ENCODE data around the gene C1QTNF8. TPM values are rescaled to one million over a fixed set of nuclear protein-coding genes. Genes with fewer than 3 reads are reported as not detected.

C1QTNF8 gene
- total RNA-seq, 1 experiment from 2014 or later: not detected

DNA sequence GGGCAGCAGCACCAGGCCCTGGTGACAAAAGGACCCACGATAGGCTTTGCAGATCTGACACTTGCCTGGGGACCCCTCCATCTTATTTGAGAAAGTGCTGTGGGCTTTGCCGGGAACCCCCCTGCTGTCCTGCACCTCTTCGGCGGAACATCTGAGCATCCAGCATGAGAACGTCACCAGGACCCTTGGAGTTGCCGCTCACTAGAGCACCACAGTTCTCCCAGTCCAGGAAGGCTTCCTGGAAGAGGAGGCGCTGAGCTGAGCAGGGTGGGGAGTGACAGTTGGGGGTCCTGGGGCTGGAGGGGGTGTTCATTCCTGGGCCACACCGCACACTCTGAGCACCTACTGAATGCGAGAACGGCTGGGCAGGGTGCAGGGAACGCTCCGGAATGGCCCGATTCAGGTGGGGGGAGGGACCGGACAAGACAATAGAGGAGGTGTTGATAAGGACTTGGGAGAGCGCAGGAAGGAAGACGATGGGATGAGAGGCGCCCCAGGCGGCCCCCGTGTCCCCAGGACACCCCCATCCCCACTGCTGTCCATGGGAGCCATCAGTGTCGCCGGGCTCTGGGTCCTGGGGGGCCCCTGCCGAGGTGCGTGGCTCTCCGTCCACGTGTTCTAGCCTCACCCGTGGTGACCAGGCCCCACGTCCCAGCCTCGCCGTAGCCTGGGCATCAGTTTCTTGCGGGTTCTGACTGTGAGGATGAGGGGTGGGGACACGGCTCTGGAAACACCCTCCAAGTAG is 32.1 kb upstream of the C1QTNF8 start:
- DNase-seq (ENCODE audit: low read depth): no peak

DNA sequence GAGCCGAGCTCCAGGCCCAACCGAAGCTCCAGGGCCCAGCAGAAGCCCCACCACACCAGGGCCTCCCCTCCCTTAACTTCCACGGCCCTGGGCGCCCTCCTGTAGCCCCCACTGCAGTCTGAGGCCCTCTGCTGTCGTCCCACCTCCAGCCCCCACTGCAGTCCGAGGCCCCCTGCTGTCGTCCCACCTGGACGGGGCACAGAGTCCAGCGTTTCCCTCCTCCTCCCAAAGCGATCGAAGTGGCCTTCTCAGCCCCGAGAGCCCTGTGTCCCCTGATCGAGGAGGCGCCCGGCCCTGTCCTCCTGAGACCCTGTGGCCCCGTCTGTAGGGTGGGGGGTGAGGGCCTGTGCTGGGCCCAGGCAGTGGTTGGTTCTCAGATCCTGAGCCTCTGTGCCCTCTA is 31.1 kb upstream of the C1QTNF8 start:
- DNase-seq (ENCODE audit: low read depth): no peak

GRCh38 chr16:1126586-1126985 is 30.5 kb upstream of the C1QTNF8 start:
- DNase-seq (ENCODE audit: low read depth): no peak

GRCh38 chr16:1126044-1126443 is 30.0 kb upstream of the C1QTNF8 start:
- no peak for DNase-seq (ENCODE audit: low read depth)

DNA sequence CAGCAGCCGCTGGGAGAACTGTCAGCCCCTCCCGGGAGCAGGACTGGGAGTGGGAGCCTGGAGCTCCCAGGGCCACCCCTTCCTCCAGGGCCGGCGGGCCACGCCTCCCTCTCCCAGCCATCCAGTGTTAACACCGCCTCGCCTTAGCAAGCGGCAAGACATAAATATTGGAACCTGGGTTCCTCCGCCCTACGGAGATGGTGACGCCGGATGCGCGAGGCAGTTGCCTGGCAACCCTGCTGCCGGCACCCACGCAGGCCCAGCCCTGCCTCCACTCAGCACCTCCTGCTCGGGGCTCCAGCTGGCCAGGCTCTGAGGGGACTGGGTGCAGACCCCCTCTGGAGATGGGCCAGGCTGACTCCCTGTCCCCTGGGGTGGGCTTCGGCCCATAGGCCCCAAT is 29.4 kb upstream of the C1QTNF8 start:
- DNase-seq (ENCODE audit: low read depth): no peak

DNA sequence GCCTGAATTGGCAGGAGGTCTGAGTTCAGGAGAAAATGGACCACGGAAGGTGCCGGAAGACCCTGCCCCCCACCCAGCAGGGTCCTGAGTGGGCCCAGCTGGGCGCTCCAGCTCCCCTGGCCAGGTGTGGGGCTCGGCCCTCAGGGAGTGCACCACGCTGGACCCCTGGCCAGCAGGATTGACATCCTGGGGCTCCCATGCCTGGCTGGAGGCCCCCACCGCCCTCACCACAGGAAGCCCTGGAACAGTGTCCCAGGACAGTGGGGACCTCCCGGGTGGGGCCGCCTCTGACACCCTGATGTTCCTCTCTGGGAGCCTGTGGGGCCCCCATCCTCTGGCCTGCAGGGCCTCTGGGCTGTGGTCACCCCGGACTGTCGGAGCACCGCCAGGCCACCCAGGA is 28.8 kb upstream of the C1QTNF8 start:
- no peak for DNase-seq (ENCODE audit: low read depth)

GRCh38 chr16:1124291-1124690 is 28.2 kb upstream of the C1QTNF8 start:
- DNase-seq (ENCODE audit: low read depth): no peak

DNA sequence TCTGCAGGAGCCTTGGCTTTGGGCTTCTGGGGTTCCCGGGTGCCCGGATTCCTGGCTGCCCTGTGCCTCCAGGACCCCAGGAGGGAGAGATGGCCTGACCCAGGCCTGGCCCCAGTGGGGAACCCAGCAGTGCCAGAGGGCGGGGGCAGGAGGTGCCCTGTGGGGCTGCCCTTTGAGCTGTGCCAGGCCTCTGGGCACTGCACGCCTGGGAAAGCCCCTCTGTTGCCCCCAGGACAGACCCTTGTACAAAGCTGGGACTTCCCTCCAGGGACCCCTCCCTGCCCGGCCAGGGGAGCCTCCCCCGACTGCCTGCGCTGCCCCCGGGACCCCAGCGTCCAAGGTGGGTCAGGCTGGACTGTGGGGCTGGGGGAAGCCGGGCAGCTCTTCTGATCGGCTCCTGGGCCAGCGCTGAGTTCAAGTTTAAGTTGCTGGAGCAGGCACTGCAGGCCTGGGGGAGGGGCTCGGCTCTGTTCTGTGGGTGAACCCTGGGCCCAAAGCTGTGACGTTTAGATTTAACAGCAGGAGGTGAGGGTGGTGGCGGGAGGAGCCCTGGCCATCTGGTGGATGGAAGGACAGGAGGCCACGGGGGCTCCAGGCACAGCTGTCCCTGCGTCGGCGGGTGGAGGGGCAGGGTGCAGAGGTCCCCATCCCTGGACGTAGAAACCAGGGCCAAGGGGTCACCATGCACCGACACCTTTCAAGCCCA is 27.6 kb upstream of the C1QTNF8 start:
- DNase-seq (ENCODE audit: low read depth): no peak

DNA sequence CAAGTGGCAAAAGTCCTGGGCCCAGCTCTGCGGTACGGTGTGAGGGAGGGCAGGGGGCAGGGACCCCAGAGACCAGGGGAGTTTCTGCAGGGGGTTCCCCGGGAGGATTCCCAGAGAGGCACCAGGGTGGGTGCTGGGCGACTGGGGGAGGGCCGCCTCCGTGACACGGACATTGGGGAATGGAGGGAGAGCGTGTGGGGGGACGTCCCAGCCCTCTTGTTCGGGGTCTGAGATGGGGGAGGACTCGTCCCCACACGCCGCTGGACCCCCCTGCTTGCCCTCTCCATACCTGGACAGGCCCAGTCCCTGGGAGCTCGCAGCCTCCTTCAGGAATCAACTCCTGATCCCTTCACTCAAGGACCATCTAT is 26.3 kb upstream of the C1QTNF8 start:
- DNase-seq (ENCODE audit: low read depth): no peak

DNA sequence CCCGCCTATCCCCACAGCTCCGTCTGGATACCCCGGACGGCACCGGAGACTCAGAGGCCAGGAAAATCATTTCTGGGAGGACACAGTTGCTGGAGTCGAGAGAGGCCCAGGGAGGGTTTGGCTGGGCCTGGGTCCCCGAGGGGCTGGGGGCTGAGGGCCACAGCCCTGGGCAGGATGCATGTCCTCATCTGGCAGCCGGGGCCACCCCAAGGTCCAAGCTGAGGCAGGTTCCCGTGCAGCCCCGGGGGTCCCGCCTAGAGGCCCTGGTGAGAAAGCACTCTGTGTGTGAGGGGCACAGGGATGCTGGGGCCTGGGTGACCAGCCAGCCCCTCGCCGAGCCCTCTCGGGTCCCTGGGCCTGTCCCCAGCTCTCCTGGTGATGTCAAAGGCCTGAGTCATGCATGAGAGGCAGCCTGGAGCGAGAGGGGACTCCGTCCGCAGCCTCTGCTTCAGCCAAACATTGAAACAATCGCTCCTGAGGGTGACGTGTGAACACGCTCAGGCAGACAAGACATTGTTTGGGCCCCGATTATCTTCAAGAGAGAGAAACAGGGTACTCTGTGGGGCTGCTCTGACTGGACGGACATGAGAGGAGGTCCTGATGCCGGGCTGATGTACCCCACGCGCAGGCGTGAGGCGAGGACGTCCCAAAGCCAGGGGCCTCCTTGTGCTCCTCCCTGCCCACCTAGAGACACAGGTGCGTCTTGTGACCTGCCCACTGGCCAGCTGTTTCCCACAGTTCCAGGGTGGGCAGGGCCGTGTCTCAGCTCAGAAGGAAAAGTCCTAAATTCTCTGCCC is 25.8 kb upstream of the C1QTNF8 start:
- no peak for DNase-seq (ENCODE audit: low read depth)

- DNase-seq (ENCODE audit: low read depth): no peak
Observed at GRCh38 chr16:1121009-1121408, 25.0 kb upstream of the C1QTNF8 start.

DNA sequence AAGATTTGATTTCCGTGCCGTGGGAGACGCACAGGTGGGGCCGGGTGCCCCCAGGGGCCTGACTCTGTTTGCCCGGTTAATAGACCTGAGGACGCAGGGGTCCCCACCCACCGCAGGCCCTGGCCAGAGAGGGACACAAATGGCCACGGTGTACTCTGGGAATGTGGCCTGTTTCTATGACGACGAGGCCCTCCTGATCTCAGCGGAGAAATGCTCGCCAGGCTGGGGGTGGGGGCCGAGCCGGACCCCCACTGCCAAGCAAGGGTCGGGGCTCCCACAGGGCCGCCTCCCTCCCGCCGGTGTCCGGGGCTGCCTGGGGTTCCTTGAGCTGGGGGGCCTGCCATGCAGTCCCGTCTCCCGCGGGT is 24.5 kb upstream of the C1QTNF8 start:
- no peak for DNase-seq (ENCODE audit: low read depth)

- peak; percentile 44 for DNase-seq (ENCODE audit: low read depth)
Observed at GRCh38 chr16:1119766-1120576, 23.9 kb upstream of the C1QTNF8 start.

DNA sequence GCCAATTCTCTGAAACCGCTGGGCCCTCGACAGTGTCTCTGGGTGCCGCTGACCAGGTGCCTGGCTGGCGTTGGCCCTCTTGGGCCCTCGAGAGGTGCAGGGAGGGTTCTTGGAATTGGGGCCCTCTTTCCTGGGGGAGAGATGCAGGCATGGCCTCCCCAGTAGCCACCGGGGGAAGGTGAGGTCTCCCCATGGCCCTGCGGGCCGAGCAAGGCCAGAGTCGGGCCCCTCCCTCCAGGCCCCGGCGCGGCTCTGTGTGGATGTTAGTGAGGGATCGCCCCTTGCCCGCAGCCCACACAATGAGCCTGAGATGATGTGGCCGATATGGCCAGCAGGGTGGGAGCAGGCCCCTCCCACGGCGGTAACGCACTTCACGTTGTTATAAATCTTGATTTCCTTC is 23.1 kb upstream of the C1QTNF8 start:
- no peak for DNase-seq (ENCODE audit: low read depth)

DNA sequence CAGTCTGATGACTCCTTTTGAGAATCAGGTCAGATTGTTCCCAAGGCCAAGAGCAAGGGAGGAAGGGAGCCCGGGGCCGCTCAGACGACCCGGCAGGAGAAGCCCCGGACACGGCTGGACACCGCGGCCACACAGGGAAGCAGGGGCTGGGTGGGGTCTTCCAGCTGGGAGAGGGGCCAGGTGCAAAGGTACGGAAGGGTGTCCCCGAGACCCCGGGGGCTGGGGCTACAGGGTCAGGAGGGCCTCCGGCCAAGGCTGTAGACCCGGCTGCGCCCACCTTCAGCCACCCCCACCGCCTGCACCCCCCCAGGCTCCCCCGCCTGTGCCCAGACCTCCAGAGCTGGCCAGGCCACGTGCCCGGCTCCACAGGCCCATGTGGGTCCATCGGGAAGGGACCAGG is 21.9 kb upstream of the C1QTNF8 start:
- no peak for DNase-seq (ENCODE audit: low read depth)

GRCh38 chr16:1117176-1117900 is 21.3 kb upstream of the C1QTNF8 start:
- no peak for DNase-seq (ENCODE audit: low read depth)

- no peak for DNase-seq (ENCODE audit: low read depth)
Observed at GRCh38 chr16:1116693-1117077, 20.6 kb upstream of the C1QTNF8 start.

DNA sequence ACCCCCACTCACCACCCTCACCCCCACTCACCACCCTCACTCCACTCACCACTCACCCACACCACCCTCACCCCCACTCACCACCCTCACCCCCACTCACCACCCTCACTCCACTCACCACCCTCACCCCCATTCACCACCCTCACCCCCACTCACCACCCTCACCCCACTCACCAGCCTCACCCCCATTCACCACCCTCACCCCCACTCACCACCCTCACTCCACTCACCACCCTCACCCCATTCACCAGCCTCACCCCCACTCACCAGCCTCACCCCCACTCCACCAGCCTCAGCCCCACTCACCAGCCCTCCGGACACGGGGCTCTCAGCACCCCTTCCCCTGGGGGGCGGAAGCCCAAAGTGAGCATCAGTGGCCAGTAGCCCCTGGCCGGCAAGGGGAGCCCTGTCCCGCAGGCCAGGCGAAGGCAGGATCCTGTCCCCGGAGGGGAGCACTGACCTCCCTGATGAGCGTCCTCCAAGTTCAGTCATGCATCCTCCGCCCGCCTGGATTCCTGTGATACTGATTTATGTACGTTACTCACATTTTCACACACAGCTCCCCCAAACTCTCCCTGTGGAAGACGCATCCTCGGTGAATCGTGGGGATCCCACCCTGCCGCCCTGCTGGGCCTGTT is 18.0 kb upstream of the C1QTNF8 start:
- DNase-seq (ENCODE audit: low read depth): no peak

DNA sequence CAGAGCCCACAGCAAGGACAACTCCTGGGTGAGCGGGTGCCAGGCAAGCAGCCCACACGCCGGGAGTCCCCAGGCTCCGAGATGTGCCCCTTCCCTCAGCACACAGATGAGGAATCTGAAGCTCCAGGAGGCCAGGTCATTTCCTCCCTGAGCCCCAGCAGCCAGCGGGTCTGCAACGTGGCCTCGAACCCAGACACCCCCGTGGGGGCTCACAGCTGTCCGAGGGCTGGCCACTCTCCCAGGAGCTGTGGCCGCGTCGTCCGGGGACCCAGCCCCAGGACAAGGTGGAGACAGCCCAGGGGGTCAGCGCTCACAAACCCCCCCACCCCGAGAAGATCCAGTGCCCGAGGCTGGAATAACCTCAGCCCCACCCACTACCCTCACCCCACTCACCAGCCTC is 17.4 kb upstream of the C1QTNF8 start:
- no peak for DNase-seq (ENCODE audit: low read depth)

GRCh38 chr16:1112506-1113184 is 16.6 kb upstream of the C1QTNF8 start:
- DNase-seq (ENCODE audit: low read depth): no peak
